GM23248 (cell line): ENCODE results near the gene TMEM151B.

ENCODE experiments used
- EZH2 ChIP-seq: fragments of 200-600 bp; sonication (generic); IDR thresholded peaks from 2 replicates; pipeline ENCODE4 v1.6.1; 2018; ENCODE audit warnings: antibody characterized with exemption, mild to moderate bottlenecking; ENCODE audit not compliant: insufficient read depth, poor library complexity, severe bottlenecking
- EZH2phosphoT487 ChIP-seq: fragments of 200-600 bp; sonication (generic); IDR thresholded peaks from 2 replicates; pipeline ENCODE4 v1.6.1; 2018; ENCODE audit warnings: antibody characterized with exemption, moderate library complexity, mild to moderate bottlenecking, low read depth; ENCODE audit not compliant: insufficient read depth

GRCh38 chr6:44309631-44310030, 39.4 kb downstream of the TMEM151B start:
- TF ChIP-seq EZH2 (no peak), EZH2phosphoT487 (no peak)
